GM19239 (cell line): ENCODE measurements around the gene EXOC3L4.
"Not testable (repeated sequence)": the region's sequence is repeated elsewhere in the genome, so short reads cannot be mapped to it uniquely, and the experiment has no call there.

ENCODE experiments used
- DNase-seq: peaks from one replicate; pipeline ENCODE4 v3.0.0; 2011; ENCODE audit warnings: low spot score; ENCODE audit not compliant: insufficient read length
- FAIRE-seq: peaks from 2 replicates; lab custom pipeline; 2011; peaks lifted over from hg19 to GRCh38; lab: Jason Lieb, UNC

Gene EXOC3L4

DNA sequence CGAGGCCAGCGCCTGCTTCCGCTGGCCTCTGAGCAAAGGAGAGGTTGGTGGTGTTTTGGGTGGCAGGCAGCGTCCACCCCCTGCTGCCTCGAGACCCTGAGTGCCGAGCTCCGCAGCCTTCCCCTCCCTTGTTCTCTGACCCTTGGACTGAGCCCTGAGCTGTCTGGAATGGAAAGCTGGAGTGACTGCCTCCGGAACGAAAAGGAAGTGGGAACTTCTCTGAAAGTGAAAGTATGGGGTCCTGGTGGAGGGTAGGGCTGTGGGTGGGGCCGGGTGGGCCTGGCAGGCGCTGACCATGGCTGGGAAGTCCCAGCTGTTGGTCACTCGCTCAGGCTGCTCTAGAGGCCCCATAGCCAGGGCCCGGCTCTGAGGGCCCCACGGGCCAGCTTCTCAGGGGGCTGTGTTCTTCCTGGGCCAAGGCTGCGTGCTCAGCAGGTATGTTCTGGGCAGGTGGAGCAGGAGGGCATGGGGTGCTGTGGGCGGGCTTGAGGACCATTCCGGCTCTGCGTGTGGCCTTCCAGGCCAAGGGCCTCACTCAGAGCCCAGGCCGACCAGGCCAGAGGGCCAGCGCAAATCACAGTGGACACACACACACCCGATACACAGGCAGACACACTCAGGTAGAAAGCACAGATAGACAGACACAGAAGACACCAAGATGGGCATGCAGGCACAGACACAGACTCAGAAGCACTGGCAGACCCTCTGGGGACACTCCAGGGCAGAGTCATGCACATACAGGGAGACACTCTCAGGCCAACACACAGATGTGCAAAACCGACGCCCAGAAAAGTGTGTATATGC lies at the start of gene EXOC3L4:
TSS of gene EXOC3L4 (plus strand) at position 320 of the 804 bp plus-strand sequence. CDS start 5,495 bp downstream, outside the sequence.
- DNase-seq (no peak), FAIRE-seq (no peak)

- FAIRE-seq (peak; percentile 40), DNase-seq (peak; percentile 23)
Observed at GRCh38 chr14:103045371-103045869, 49.1 kb upstream of the EXOC3L4 start.

- not testable (repeated sequence) for FAIRE-seq, DNase-seq
Observed at GRCh38 chr14:103047453-103047852, 47.1 kb upstream of the EXOC3L4 start.

DNA sequence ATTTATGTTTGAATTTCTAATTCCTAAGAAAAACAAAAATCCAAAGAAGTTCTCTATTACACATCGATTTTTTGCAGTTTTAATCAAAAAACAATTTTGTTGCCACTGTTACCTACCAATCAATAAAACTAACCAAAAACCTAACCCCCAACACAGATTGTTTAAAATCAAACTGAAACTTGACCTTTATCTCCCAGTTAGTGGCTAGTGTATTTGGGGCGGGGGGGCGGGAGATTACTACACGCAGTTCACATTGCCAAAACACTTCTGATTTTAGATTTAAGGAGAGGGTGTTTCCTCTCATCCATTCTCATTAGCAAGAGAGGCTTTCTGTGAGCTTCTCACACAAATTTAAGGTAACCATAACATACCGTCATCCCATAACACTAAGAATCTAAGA lies 43.6 kb upstream of the EXOC3L4 start:
- DNase-seq = no peak
- FAIRE-seq = no peak

GRCh38 chr14:103052407-103052806 lies 42.1 kb upstream of the EXOC3L4 start:
- no peak for DNase-seq
- no peak for FAIRE-seq

DNA sequence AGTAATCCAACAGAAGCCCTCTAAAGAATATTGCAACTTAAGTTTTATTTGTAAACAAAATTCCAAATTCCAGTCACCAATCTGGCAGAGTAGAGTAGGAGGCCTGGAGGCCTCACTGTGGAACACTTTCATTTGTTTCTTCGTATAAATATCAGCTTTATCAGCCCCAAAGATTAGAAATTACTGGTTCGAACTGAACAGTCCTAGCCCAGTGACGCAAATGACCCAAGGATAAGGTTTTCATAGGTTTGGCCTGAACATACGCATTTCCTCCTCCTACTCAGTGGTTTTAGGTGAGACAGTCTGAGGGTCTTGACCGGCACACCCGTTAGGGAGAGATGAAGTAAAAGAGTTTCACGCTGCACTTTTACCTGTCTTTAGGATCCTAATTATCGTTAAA lies 38.8 kb upstream of the EXOC3L4 start:
- DNase-seq (no peak), FAIRE-seq (no peak)

GRCh38 chr14:103056322-103057027 lies 38.0 kb upstream of the EXOC3L4 start:
- DNase-seq = no peak
- no peak for FAIRE-seq

DNA sequence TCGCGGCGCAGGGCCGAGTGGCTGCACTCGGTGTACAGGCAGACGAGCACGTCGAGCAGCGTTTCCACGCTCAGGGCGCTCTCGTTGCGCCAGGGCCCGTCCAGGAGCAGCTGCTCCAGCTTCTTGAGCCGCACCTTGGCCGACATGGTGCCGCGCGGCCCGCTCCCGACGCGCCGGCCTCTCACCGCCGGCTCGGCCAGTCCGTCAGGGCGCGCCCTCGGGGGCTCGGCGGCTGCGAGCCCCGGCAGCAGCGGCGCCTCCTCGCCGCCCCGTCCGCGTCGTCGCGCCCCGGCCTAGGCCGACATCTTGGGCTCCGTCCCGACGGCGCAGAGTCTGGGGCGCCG lies 37.5 kb upstream of the EXOC3L4 start:
- DNase-seq (peak; percentile 55), FAIRE-seq (no peak)

GRCh38 chr14:103057372-103058163 lies 37.0 kb upstream of the EXOC3L4 start, which contains the start of gene CDC42BPB:
Gene CDC42BPB, minus strand, starts transcription at chr14:103057549. Its CDS starts 376 bp downstream, at chr14:103057173.
- peak; percentile 95 for DNase-seq
- no peak for FAIRE-seq

GRCh38 chr14:103058164-103059055 lies 36.1 kb upstream of the EXOC3L4 start:
- FAIRE-seq = no peak
- no peak for DNase-seq

- FAIRE-seq = no peak
- DNase-seq = no peak
Observed at GRCh38 chr14:103059556-103059955, 35.0 kb upstream of the EXOC3L4 start.

GRCh38 chr14:103061482-103061976 lies 33.0 kb upstream of the EXOC3L4 start:
- no peak for FAIRE-seq
- DNase-seq = no peak

GRCh38 chr14:103064436-103064835 lies 30.1 kb upstream of the EXOC3L4 start:
- no peak for FAIRE-seq
- no peak for DNase-seq

DNA sequence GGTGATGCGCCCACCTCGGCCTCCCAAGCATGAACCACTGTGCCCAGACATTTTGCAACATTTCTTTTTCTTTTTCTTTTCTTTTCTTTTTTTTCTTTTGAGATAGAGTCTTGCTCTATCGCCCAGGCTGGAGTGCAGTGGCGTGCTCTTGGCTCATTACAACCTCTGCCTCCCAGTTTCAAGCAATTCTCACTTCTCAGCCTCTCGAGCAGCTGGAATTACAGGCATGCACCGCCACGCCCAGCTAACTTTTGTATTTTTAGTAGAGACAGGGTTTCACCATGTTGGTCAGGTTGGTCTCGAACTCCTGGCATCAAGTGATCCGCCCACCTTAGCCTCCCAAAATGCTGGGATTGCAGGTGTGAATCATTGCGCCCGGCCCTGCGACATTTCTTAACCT lies 29.5 kb upstream of the EXOC3L4 start:
- FAIRE-seq = no peak

DNA sequence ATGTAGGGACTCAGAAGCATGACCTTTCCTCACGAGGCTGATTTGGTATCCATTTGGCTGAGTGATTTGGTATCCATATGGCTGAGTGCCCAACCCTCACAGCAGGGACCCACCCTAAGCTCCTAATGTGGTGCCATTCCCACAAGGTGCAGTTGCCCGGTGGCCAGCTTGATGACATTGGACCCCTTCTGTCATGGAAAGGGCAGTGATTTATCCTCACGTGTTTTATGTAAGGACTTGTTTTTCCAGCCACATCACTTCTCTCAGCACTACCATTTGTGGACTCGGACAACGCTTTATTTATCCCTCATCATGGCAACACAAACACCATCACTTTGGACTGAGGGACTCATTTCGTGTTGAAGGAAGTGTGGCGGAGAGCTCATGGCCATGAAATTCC lies 28.7 kb upstream of the EXOC3L4 start:
- no peak for DNase-seq
- FAIRE-seq = no peak

More for the DNA sequence above, 29.5 kb upstream of the EXOC3L4 start:
- no peak for DNase-seq

DNA sequence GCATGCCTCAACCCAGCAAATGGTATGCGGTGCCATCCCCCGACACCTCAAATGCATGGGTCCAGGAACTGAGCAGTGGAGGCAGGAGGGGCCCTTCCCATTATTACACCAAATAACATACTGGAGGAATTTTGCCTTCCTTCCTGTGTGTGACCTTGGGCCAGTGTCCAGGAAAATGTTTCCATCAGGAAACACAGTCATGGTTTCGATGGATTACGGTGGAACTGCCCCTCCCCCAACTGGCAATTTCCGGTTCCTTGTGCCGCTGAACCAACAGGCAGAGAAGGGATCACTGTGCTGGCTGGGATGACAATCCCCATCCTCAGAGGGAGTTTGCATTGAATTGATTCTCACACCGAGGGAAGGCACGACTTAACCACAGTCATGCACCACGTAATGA lies 28.1 kb upstream of the EXOC3L4 start:
- FAIRE-seq = no peak
- no peak for DNase-seq

DNA sequence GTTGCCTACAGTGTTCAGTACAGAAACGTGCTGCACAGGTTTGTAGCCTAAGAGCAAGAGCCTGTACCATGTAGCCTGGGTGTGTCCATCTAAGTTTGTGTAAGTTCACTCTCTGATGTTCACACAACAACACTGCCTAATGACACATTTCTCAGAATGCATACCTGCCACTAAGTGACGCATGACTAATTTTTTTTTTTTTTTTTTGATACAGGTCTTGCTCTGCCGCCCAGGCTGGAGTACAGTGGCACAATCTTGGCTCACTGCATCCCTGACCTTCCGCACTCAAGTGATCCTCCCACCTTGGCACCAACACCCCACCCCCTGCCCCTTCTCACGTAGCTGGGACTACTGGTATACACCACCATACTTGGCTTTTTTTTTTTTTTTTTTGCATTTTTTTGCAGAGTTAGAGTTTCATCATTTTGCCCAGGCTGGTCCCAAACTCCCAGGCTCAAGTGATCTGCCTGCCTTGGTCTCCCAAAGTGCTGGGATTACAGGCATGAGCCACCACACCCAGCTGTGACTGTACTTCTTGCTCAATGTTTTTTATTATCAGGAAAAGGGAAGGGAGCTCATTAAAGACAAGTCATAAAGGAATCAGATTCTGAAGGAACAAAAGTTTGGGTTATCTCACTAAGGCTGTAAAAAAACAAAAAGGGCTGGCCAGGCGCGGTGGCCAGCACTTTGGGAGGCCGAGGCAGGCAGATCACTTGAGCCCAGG lies 27.1 kb upstream of the EXOC3L4 start:
- FAIRE-seq (no peak), DNase-seq (no peak)

- FAIRE-seq (no peak), DNase-seq (no peak)
Observed at GRCh38 chr14:103068351-103069073, 26.0 kb upstream of the EXOC3L4 start.
